Fibroblast of skin of back (primary cell): Measurements from ENCODE around the gene SLC27A2.

Experiments
- DNase-seq: peaks from one replicate; pipeline ENCODE4 v3.0.0-alpha.2; 2013

SLC27A2 gene

DNA sequence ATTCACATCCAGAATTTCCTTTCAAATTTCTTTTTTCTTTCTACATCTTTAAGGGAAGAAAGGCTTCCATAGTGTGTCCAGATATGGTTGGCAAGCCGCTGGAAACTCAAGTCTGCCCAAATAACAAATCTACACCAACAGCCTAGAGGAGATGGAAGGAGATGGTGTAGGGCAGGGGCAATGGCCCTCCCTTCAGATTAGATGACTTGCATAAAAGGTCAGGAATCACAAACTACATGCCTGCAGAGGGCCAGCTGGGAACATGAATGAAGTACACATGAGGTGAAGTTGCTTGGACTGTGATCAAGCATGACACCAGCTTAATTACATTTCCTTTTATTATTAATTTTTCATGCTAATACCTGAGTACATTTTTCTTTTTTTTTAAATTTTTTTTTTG is 10.2 kb downstream of the SLC27A2 start:
- DNase-seq, result no peak

- no peak for DNase-seq
Measured at GRCh38 chr15:50192926-50193620, 11.1 kb downstream of the SLC27A2 start.

DNA sequence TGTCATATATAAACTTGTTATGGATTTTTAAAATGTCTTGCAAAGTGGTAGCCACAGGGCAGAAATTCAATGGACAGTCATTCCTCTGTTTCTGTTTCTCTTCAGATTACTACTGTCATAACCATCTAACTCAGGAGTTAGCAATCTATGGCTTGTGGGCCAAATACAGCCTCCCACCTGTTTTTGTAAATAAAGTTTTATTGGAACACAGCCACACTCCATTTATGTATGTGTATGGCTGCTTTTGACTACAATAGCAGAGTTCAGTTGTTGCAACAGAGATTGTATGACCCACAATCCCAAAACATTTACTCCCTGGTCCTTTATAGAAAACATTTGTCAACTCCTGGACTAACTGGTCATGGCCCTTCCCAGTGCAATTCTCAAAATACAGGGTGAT is 20.0 kb downstream of the SLC27A2 start:
- DNase-seq, result no peak

DNA sequence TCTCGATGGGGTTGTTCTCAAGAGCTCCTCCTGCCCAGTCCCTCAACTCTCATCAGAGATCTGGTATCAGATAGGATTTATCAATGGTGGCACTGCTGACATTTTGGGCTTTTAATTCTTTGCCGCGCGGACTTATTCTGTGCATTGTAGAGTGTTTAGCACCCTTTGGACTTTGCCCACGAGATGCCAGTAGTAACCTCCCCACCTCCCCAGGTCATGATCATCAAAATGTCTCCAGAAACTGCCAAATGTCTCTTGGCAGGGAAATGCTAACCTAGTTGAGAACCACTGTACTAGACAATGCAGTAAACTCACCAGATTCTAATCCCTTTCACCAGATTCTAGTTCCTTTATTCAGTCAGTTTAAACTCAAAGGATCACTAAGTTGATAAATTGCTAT is 24.0 kb downstream of the SLC27A2 start:
- DNase-seq, result no peak

DNA sequence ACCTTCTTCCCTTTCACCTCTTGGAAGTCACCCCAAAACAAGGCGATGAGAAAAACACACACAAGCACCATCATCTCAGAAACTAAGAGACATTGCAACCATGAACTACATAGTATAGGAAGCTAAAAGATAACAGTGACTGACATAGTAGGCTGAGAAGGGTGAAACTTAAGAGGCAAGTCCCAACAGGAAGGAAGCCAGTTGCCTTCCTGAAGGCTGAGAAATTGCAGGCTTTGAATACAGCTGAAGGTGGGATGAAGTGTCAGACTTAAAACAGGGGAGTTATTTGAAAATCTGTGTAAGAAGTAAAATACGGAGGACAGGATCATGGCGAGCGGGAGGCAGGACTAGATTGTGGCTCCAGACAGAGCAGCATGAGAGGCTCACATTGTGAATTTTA is 27.8 kb downstream of the SLC27A2 start:
- no peak for DNase-seq

DNA sequence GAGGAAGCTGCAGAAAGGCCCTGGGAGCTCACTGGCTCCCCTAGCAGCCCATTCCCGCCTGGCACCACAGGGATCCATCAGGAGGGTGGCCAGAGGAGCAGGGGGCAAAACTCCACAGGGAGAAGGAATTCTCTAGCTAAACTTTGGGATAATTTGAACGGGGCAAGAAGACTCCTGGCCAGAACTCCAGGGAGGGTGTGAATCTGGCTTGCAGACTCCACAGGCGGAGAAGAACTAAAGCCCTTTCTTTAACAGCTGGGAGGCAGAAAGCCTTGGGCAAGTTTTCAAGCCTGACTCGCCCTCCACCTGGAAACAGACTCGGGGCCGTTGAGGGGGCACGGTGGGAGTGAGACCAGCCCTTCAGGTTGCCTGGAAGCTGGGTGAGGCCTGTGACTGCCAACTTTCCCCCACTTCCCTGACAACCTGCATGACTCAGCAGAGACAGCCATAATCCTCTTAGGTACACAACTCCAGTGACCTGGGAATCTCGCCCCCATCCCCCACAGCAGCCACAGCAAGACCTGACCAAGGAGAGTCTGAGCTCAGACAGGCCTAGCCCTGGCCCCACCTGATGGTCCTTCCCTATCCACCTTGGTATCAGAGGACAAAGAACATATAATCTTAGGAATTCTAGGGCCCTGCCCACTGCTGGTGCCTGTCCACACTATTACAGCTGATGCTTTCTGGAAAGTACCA is 28.6 kb downstream of the SLC27A2 start:
- DNase-seq, result no peak

DNA sequence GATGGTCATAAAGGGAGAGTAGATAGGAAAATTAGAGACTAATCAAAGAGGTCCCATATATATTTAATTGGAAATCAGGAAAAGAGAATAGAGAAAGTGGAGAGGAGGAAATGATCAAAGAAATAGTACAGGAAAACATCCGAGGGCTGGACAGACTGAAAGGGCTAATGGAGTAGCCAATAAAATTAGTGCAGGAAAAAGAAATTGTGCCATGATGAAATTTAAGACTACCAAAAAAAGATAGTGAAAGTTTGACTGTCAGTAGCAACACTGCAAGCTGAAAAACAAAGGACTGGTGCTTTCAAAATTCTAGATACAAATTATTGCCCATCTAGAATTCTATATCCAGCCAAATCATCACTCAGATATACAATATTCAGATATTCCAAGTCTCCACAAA is 36.3 kb downstream of the SLC27A2 start:
- no peak for DNase-seq

DNA sequence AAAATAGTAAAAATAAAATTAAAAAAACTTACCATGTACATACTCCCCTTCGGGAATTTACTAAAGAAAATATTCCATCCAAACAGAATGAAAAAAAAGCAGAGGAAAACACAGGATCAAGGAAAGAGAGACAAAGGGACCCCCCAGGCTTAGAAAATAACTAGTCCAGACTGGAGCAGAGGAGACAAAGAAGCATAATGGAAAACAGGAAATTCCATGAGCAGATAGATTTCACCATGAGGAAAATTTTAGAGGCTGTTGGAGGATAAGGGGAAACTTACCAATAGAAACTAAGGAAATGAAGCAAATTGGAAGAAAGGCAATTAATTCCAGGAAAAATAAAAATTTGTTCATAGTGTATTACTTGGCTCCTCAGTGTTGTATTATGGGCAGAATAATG is 36.7 kb downstream of the SLC27A2 start:
- no peak for DNase-seq

DNA sequence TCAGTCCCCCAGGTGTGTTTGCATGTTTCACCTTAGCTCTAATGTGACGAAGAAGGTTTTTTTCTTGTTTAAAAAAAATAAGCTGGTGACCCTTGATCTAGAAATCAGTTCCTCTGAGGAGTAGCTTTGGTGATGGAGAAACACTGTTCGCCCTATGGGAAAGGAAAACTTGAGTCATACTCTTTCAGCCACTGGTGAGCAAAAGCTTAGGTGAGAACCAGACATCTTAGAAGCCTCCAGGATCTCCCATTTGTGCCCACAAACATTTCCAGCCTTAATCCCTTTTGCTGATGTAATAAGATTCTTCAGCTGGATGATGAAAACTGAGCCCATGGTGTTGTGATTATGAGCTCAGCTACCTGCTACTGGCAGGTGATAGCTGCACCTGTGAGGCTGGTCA is 37.8 kb downstream of the SLC27A2 start:
- DNase-seq, result no peak

DNA sequence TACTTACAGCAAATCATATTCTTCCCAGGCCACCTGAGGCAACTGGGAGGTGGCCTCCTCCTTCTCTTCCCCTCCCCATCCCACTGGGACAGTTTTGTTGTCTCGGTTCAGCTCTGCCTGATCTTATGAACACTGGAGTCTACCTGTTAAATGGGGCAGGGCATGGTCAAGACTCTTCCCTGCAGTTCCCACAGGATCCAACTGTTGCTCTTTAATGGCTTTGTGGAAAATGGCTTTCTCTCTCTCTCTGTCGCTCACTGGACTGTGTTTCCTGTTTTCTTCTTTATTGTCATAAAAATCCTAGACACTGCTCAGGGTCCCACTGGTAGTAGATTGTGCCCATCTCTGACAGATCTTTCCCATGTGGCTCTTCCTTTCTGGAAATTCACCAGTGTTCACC is 40.2 kb downstream of the SLC27A2 start:
- no peak for DNase-seq

GRCh38 chr15:50224606-50225005 is 42.6 kb downstream of the SLC27A2 start:
- no peak for DNase-seq

DNA sequence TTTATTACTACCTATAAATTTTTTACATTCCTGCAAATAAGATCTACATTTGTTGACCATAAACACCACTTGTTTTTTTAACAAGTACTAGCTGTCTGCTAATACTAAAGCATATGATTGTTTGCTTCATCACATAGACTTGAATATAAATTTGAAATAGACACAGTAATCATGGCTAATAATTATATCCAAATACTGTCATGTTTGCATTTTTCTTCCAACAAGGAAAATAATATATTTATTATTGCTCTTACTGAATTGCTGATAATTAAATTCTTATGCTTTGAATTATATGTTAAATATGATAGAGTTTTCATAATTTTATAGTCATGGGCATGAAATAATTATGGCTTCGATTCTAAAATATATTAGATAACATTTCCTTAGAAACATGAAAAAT is 43.1 kb downstream of the SLC27A2 start:
- no peak for DNase-seq

DNA sequence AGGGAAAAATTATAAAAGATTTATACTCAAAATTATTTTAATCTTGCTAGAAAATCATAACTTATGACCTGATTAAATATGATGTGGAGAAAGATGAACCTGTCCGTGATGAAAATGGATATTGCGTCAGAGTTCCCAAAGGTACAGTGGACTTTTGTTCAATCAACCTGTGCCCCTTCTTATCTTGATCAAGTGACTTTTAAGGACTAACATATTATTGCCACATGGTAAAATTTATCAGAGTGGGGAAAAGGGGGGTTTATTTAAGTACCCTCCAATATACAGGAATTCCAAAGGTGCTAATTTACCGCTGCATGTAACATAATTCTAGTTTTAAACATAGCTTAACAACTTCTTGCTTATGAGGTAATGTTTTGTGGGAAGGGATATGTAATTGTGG is 43.9 kb downstream of the SLC27A2 start:
- DNase-seq, result no peak

DNA sequence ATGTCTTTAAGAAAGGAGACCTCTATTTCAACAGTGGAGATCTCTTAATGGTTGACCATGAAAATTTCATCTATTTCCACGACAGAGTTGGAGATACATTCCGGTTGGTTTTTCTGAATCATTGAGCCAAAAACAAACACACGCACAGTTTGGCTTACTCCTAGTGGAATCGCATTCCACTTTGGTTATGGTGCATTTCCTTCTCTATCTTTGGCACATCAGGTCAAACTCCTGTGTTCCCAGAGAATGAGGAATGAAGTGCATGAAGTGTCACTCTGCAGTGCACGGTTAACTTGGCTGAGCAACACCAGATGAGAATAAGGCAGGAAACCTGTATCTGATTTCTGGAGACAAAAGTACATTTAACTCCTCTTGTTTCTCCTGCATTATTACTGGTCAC is 45.1 kb downstream of the SLC27A2 start:
- peak; percentile 59 for DNase-seq

- DNase-seq, result no peak
Measured at GRCh38 chr15:50228866-50229265, 46.9 kb downstream of the SLC27A2 start.

DNA sequence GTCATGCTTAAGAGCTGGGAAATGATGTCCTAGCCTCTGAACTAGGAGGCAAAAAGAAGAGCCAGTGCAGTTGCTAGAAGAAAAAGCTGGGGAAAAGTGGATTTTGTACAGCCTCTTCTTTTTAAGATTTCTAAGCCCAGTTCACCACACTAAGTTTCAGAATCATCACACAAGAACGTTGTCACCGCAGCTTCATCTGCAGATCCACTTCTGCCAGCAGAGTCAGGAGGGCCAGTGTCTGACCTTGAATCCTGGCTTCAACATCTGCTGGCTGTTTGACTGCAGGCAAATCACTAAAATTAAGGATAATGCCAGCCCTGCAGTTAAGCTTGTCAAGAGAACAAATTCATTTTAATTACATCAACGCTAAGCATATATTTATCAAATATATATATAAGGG is 47.3 kb downstream of the SLC27A2 start:
- no peak for DNase-seq

- no peak for DNase-seq
Measured at GRCh38 chr15:50231761-50232160, 49.8 kb downstream of the SLC27A2 start.

DNA sequence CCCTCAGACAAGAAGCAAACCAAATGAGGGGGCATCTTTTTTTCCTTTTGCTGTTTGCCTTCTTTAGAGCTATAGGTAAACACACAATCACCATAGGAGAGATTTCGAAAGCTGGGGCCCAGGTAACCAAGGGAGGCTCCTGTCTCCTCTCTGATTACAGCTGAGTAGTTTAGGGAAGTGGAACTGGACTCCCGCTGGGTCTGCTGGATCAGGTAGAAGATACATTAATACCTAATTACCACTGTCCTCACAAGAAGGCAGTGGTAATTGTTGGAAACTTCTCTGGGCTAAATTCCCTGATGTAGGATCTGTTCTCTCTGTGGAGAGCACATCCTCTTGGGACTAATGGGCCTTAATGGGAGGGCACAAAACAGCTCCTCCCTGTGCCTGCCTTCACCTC is 50.8 kb downstream of the SLC27A2 start:
- no peak for DNase-seq

DNA sequence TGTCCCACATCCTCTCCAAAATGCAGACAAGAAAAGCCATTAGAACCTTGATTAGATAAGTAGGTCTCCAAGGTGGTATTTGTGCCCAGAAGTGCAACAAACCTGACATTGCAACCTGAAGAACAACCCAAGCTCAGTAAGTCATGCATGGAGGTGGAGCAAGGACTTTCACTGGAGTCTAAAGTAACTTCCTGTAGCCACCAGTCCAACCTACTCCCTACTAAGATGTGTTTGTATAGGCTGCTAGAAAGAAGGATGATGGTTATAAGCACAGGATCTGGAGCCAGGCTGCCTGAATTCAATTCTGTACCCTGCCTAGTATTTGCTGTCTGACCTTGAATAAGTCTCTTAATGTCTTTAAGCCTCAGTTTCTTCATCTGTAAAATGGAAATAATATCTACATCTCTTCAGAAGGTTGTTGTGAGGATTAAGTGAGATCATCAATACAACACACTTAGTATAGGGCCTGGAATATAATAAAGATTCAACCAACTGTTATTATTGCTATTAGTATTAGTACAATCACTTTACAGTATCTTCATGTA is 51.3 kb downstream of the SLC27A2 start:
- no peak for DNase-seq

DNA sequence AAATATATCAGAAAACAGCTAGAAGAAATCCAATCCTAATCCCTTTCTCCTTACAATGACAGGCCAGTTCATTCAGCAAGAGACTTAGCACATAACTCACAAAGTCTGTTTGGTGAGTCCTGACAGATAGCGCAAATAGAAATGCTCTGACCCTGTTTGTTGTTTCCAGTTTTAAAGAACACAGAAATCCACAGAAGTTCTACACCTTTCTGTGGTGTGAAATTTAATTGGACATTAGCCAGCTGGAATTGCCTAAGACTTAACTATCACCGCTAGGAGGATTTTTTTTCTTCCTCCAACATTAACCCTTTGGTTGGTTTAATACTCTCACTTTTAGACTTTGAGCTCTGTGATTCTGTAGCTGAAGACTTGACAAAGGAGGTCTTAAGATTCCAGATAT is 52.8 kb downstream of the SLC27A2 start:
- no peak for DNase-seq

GRCh38 chr15:50235794-50236193 is 53.8 kb downstream of the SLC27A2 start:
- peak; percentile 29 for DNase-seq

- no peak for DNase-seq
Measured at GRCh38 chr15:50236433-50236832, 54.4 kb downstream of the SLC27A2 start.

DNA sequence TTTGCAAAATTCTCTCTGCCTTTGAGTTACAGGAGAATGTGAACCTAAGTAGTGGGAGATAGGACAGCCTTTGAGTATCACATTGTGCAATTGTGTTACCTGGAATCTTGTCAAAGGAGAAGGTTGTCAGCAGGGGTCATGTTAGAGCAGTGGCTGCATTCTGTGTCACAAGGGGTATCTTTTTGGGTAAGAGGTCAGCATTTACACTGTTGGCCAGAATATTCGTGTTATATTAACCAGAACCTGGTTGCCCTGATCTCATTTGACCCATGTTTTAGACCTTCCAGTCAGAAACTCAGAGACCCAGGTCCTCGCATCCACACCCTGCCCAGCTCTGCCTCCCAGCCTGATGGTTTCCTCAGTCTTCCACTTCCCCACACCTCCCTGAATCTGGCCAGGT is 56.3 kb downstream of the SLC27A2 start:
- DNase-seq, result no peak

GRCh38 chr15:50241684-50242450 is 59.9 kb downstream of the SLC27A2 start:
- DNase-seq, result peak; percentile 31
